Heart left ventricle (tissue), 16 donors: ENCODE results near the gene RAB11FIP4. TPM values are rescaled to one million over a fixed set of nuclear protein-coding genes. Genes with fewer than 3 reads are reported as not detected.
A peak's percentile ranks its signal among the peaks of the same experiment; 100 is the strongest.
"Not testable (repeated sequence)": the region's sequence is repeated elsewhere in the genome, so short reads cannot be mapped to it uniquely, and the experiment has no call there.

ENCODE experiments used
- ATAC-seq, 4 donors: fragments of 200-7000 bp; cut with Tn5 transposase; one replicate each; pipeline ENCODE4 v1.9.1; 2020 to 2022; ENCODE audit warnings: moderate library complexity in 4 of 4, mild to moderate bottlenecking in 3 of 4, moderate number of reproducible peaks in 1 of 4
- DNase-seq, 5 donors: peaks; one replicate each; pipeline ENCODE4 v3.0.0-alpha.2; 2020
- H3K27ac ChIP-seq, 12 donors: fragments of 200-600 bp; sonication (generic) in 4 of 12; one replicate each; pipeline versions ENCODE4 v1.5.0 to v1.8.0; 2016 to 2022; ENCODE audit warnings: mild to moderate bottlenecking in 2 of 12
- H3K27me3 ChIP-seq, 9 donors: fragments of 200-600 bp; sonication (generic) in 2 of 9; one replicate each; pipeline versions ENCODE4 v1.5.1 to v1.8.0; 2016 to 2022; ENCODE audit warnings: mild to moderate bottlenecking in 3 of 9
- H3K36me3 ChIP-seq, 9 donors: fragments of 200-600 bp; sonication (generic) in 2 of 9; one replicate each; pipeline versions ENCODE4 v1.5.0 to v1.8.0; 2018 to 2022; ENCODE audit warnings: mild to moderate bottlenecking in 2 of 9
- H3K4me1 ChIP-seq, 12 donors: fragments of 200-600 bp; sonication (generic) in 4 of 12; one replicate each; pipeline versions ENCODE4 v1.5.0 to v1.8.0; 2016 to 2022; ENCODE audit warnings: mild to moderate bottlenecking in 3 of 12
- H3K4me3 ChIP-seq, 12 donors: fragments of 200-600 bp; sonication (generic) in 4 of 12; one replicate each; pipeline versions ENCODE4 v1.5.0 to v1.8.0; 2017 to 2022; ENCODE audit warnings: mild to moderate bottlenecking in 9 of 12, moderate library complexity in 4 of 12
- H3K9me3 ChIP-seq, 12 donors: fragments of 200-600 bp; sonication (generic) in 4 of 12; one replicate each; pipeline versions ENCODE4 v1.5.0 to v1.8.0; 2016 to 2022; ENCODE audit warnings: mild to moderate bottlenecking in 1 of 12
- CTCF ChIP-seq, 12 donors: fragments of 200-600 bp; sonication (generic) in 4 of 12; IDR thresholded peaks; one replicate each; pipeline versions ENCODE4 v1.5.0 to v1.8.0; 2018 to 2022; ENCODE audit warnings: antibody characterized with exemption in 12 of 12, mild to moderate bottlenecking in 5 of 12
- POLR2A ChIP-seq, 2 donors: fragments of 450-650 bp; IDR thresholded peaks; one replicate each; pipeline ENCODE4 v1.6.1; 2017; ENCODE audit warnings: antibody characterized with exemption in 2 of 2, mild to moderate bottlenecking in 2 of 2, moderate library complexity in 2 of 2
- WGBS, 4 donors: extraction: QIAGEN DNeasy Blood & Tissue Kit in 2 of 4; methylation state at CpG; one replicate each; pipeline versions ENCODE4 v1.1.5 to v1.1.7; 2013 to 2018; 5-methylcytosine and 5-hydroxymethylcytosine counted together
- intact Hi-C, 10 donors: fragments of 100-400 bp; cut with DNase I; formaldehyde crosslinking; loops; one replicate each; pipeline versions ENCODE4 v1.11.1 to v1.14.2; 2022
- polyA plus RNA-seq, 2 donors: library from polyadenylated mRNA; stranded (reverse); fragments of 200-250 nt; gene quantifications; one replicate each; pipeline ENCODE4 v1.2.3, GENCODE V29; 2013
- total RNA-seq, 9 donors: library from RNA; depleted of rRNA in 2 of 9; stranded (reverse); fragments of >200 nt in 2 of 9; fragmentation: NEBNext Ultra II Directional in 3 of 9; extraction: Animal tissue kit (Norgen Biotek cat#: 25700) in 3 of 9; gene quantifications; one replicate each; pipeline versions ENCODE4 v1.1.0 to v1.2.4, GENCODE V29; 2016 to 2023
- donor health status: ischemic (EF 13 %, LVEDD 7.1; RV severe dilation, severe dysfunction).
- donor health status: healthy with polysubstance abuse.
- donor health status: DM: no; HTN: yes; CAD: no.
- donor health status: DM: no; HTN: no; CAD: no.
- donor health status: ischemic (EF 25% LVEDD 6.9; RV normal size, moderate dysfunction).
- donor health status: ischemic (EF 25% LVEDD 5.7; RV mildly dilated, moderate dysfunction).
- donor health status: healthy.
- donor health status: DM: yes; HTN: yes; CAD: no.
- donor health status: ischemic (EF 35%, LVEDD 5.7; RV mildly dilated, moderate dysfunction).
- donor health status: nonischemic (EF 11% LVEDD 7.7; RV severe dilation, severe dysfunction).
- donor health status: DM: yes; HTN: yes; CAD: no.
- donor health status: PGD.
- donor health status: ischemic (EF 29% LVEDD 5.4; RV normal size, mild dysfunction).
- donor health status: nonischemic (EF 23%, LVEDD 6.1; RV moderate dilation, normal function).

Gene RAB11FIP4
- total and polyA plus RNA-seq, 11 donors = 1.5 to 13.7 (median 8.3) TPM

DNA sequence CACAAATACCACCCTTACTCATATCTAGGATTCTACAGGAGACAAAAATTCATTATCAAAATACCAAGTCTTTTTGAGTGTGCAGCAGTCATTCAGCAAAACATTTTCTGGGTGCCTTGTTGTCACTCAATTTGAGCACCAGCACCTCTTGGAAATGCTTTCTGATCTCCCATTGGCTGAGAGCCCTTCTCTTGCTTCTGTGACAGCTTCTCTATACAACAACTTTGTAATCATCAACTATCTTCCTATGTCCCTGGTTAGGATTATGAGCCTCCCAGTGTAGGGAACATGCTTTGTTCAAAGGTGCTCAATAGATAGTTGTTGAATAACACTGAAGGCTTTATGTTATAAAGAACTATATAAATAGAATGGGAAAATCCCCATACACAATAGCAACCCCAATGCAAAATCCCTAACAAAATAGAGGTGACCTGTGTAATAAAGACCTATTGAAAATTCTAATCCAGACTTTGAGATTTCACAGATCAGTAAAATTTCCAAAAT, 10.3 kb upstream of the RAB11FIP4 start:
- H3K4me3 ChIP-seq = no peak overlapping the region
- intact Hi-C loops = no loop called here
- no peak for TF ChIP-seq POLR2A (IDR thresholded peaks at IDR 0.05)
- TF ChIP-seq CTCF (IDR thresholded peaks at IDR 0.05) = no peak
- H3K36me3 ChIP-seq = peaks cover 0 to 39% (median 23%) of the 10 kb centered on the region in 9 donors
- H3K4me1 ChIP-seq = no peaks in the 10 kb centered on the region
- H3K27ac ChIP-seq = no peak overlapping the region
- H3K9me3 ChIP-seq = no peaks in the 10 kb centered on the region
- ATAC-seq = no peak
- no peaks in the 10 kb centered on the region for H3K27me3 ChIP-seq
- DNase-seq = no peak

DNA sequence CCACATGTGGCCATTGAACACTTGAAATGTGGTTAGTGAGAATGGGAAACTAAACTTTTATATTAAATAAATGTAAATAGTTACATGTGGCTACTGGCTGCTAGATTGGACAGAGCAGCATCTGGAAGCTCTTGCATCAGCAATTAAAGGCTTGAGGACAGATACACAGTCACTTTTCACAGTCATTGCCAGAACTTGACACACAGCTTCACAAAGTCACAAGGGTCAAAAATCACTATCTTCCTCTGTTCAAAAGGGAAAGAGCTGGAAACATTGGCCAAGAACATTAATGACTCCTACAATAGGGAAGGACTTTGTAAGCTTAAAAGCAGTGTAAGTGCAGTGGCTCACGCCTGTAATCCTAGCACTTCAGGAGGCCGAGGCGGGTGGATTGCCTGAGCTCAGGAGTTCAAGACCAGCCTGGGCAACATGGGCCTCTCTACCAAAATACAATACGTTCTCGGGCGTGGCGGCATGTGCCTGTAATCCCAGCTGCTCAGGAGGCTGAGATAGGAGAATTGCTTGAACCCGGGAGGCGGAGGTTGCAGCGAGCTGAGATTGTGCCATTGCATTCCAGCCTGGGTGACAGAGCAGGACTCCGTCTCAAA, 8.7 kb upstream of the RAB11FIP4 start:
- H3K4me1 ChIP-seq, H3K27me3 ChIP-seq, intact Hi-C loops, H3K27ac ChIP-seq, DNase-seq, H3K9me3 ChIP-seq, H3K4me3 ChIP-seq: not testable (repeated sequence)
- ATAC-seq = peak; percentile 14 to 73 (median 60)
- 91 to 94% (median 92%) methylated on average over 11 of the region's 11 CpGs for WGBS, 4 donors
- H3K36me3 ChIP-seq = peaks cover 0 to 25% (median 10%) of the 10 kb centered on the region in 9 donors

DNA sequence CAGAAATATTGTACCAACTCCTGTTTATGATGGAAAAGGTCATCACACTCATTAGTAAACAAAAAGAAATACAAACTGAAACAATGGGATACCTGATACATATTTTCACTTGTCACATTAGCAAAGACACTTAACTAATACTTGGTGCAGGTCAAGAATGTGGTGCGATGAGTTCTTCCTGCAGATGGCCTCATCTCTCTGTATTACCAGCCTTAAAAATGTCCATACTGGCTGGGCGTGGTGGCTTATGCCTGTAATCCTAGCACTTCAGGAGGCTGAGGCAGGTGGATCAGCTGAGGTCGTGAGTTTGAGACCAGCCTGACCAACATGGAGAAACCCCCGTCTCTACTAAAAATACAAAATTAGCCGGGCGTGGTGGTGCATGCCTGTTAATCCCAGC, 8.0 kb upstream of the RAB11FIP4 start:
- intact Hi-C loops, H3K9me3 ChIP-seq, H3K27me3 ChIP-seq, DNase-seq, ATAC-seq, H3K4me1 ChIP-seq, H3K4me3 ChIP-seq, H3K27ac ChIP-seq: not testable (repeated sequence)
- 86 to 97% (median 96%) methylated on average over 6 of the region's 6 CpGs for WGBS, 4 donors
- peaks cover 0 to 21% (median 7%) of the 10 kb centered on the region in 9 donors for H3K36me3 ChIP-seq

GRCh38 chr17:31385428-31386285, 5.8 kb upstream of the RAB11FIP4 start:
- intact Hi-C loops = loop anchor here in 3 of 10 donors (5.0 kb wide), 2 partner anchors 137 to 142 kb away; no protein-coding TSS in a partner anchor
- TF ChIP-seq POLR2A (IDR thresholded peaks at IDR 0.05) (no peak), CTCF (IDR thresholded peaks at IDR 0.05) (no peak)
- H3K4me3 ChIP-seq = no peak overlapping the region
- H3K4me1 ChIP-seq = peaks cover 0 to under 1% (median 0%) of the 10 kb centered on the region in 12 donors
- peaks cover 0 to 13% (median 5%) of the 10 kb centered on the region in 9 donors for H3K27me3 ChIP-seq
- DNase-seq = no peak
- no peaks in the 10 kb centered on the region for H3K9me3 ChIP-seq
- H3K27ac ChIP-seq = no peak overlapping the region
- 84 to 91% (median 89%) methylated on average over 7 of the region's 7 CpGs for WGBS, 4 donors
- H3K36me3 ChIP-seq = peaks cover 0 to 14% (median 7%) of the 10 kb centered on the region in 9 donors
- no peak for ATAC-seq

- intact Hi-C loops = loop anchor here in 3 of 10 donors (5.0 kb wide), 2 partner anchors 136 to 141 kb away; no protein-coding TSS in a partner anchor
- 90 to 94% (median 94%) methylated on average over 3 of the region's 3 CpGs for WGBS, 4 donors
Measured at GRCh38 chr17:31386542-31387075, 4.9 kb upstream of the RAB11FIP4 start.

More at GRCh38 chr17:31386542-31387075, 4.9 kb upstream of the RAB11FIP4 start:
- TF ChIP-seq POLR2A (IDR thresholded peaks at IDR 0.05) (no peak), CTCF (IDR thresholded peaks at IDR 0.05) (no peak)
- Histone ChIP-seq H3K4me3 (no peak overlapping the region), H3K9me3 (no peaks in the 10 kb centered on the region), H3K36me3 (peaks cover 0 to 11% (median 7%) of the 10 kb centered on the region in 9 donors), H3K27me3 (peaks cover 0 to 20% (median 11%) of the 10 kb centered on the region in 9 donors), H3K4me1 (peaks cover 0 to 9% (median 1%) of the 10 kb centered on the region in 12 donors), H3K27ac (no peak overlapping the region)
- DNase-seq = no peak
- no peak for ATAC-seq
